Measurements from ENCODE around the gene GARRE1. TPM values are rescaled to one million over a fixed set of nuclear protein-coding genes. Genes with fewer than 3 reads are reported as not detected.
A peak's percentile ranks its signal among the peaks of the same experiment; 100 is the strongest.
"Not testable (repeated sequence)": the region's sequence is repeated elsewhere in the genome, so short reads cannot be mapped to it uniquely, and the experiment has no call there.

GARRE1 gene
- total and polyA plus RNA-seq, 2 donors (not counting 3 experiments of a cell fraction or from before 2014, with no cell fraction given), result 39.2 to 46.8 TPM

GRCh38 chr19:34248941-34249340 is 5.4 kb upstream of the GARRE1 start:
- no peak overlapping the region for H3K9ac ChIP-seq (replicated peaks; ENCODE audit: extremely low read depth, insufficient read depth, low read length)
- no peaks in the 10 kb centered on the region for H3K79me2 ChIP-seq (ENCODE audit: control insufficient read depth, insufficient read depth, low read length)
- no TSS peak for BruUV-seq (replicated peaks)
- no peak overlapping the region for H3K27ac ChIP-seq (ENCODE audit: insufficient read depth, low read depth, low read length)
- FAIRE-seq (no peak), DNase-seq (ENCODE audit: low read depth, low spot score) (no peak)
- H3K9me3 ChIP-seq (replicated peaks; ENCODE audit: control insufficient read depth, insufficient read depth, low read length), result no peaks in the 10 kb centered on the region
- H3K4me3 ChIP-seq (replicated peaks in 1 of 3; ENCODE audit: insufficient read depth in 1 of 3, low read depth in 1 of 3, low read length in 3 of 3), result no peak overlapping the region
- TF ChIP-seq MYC (IDR thresholded peaks at IDR 0.05; ENCODE audit: low read depth, low read length) (no peak), EZH2 (IDR thresholded peaks at IDR 0.05; ENCODE audit: borderline replicate concordance, low read depth, low read length, severe bottlenecking) (no peak)
- no peak overlapping the region for H2AFZ ChIP-seq (ENCODE audit: low read depth, low read length)
- no peak overlapping the region for H3K4me2 ChIP-seq (ENCODE audit: insufficient read depth, low read length)
- H3K36me3 ChIP-seq (ENCODE audit: control insufficient read depth in 2 of 2, extremely low read depth in 1 of 2, insufficient read depth in 2 of 2, low read length in 2 of 2), result no peaks in the 10 kb centered on the region
- POLR2A ChIA-PET, result interaction anchor here (1.3 kb wide), 1 partner anchor 11 kb away, joined by 4 read pairs; no protein-coding TSS in a partner anchor
- dilution Hi-C loops (cut with MboI; ENCODE audit: extremely low pct_ligation_motif_present, low sequenced_read_pairs), result no loop called here
- no peaks in the 10 kb centered on the region for H4K20me1 ChIP-seq (replicated peaks; ENCODE audit: control insufficient read depth, extremely low read depth, insufficient read depth, low read length)
- intact Hi-C loops (cut with micrococcal nuclease), result no loop called here
- no peaks in the 10 kb centered on the region for H3K27me3 ChIP-seq (ENCODE audit: control insufficient read depth in 2 of 2, insufficient read depth in 2 of 2, low read length in 2 of 2)
- H3K4me1 ChIP-seq (ENCODE audit: control insufficient read depth, extremely low read depth, insufficient read depth, low read length), result peaks cover under 1% of the 10 kb centered on the region
- H3K9me1 ChIP-seq (replicated peaks; ENCODE audit: control insufficient read depth, extremely low read depth, insufficient read depth, low read length), result no peaks in the 10 kb centered on the region
- CTCF ChIA-PET, result interaction anchor here (0.6 to 1.4 kb wide), 3 partner anchors 12 to 29 kb away, joined by 3 read pairs; no protein-coding TSS in a partner anchor

- H3K36me3 ChIP-seq (ENCODE audit: control insufficient read depth in 2 of 2, extremely low read depth in 1 of 2, insufficient read depth in 2 of 2, low read length in 2 of 2); dilution Hi-C loops (cut with MboI; ENCODE audit: extremely low pct_ligation_motif_present, low sequenced_read_pairs); CTCF ChIA-PET: not testable (repeated sequence)
These were observed 1.2 kb upstream of the GARRE1 start for GRCh38 chr19:34253167-34253566.

GRCh38 chr19:34253681-34254045 is 691 bp upstream of the GARRE1 start:
- Histone ChIP-seq H3K4me2 (ENCODE audit: insufficient read depth, low read length) (peak overlapping the region; percentile 81), H3K4me3 (replicated peaks in 1 of 3; ENCODE audit: insufficient read depth in 1 of 3, low read depth in 1 of 3, low read length in 3 of 3) (peak overlapping the region in 2 of 3 experiments; percentile 70 to 84), H3K9ac (replicated peaks; ENCODE audit: extremely low read depth, insufficient read depth, low read length) (peak overlapping the region; percentile 86), H3K27ac (ENCODE audit: insufficient read depth, low read depth, low read length) (peak overlapping the region; percentile 86), H2AFZ (ENCODE audit: low read depth, low read length) (peak overlapping the region; percentile 85), H3K79me2 (ENCODE audit: control insufficient read depth, insufficient read depth, low read length) (peaks cover 23% of the 10 kb centered on the region)
- H3K9me1 ChIP-seq (replicated peaks; ENCODE audit: control insufficient read depth, extremely low read depth, insufficient read depth, low read length); CTCF ChIA-PET; H3K27me3 ChIP-seq (ENCODE audit: control insufficient read depth in 2 of 2, insufficient read depth in 2 of 2, low read length in 2 of 2); POLR2A ChIA-PET; DNase-seq (ENCODE audit: low read depth, low spot score); H3K4me1 ChIP-seq (ENCODE audit: control insufficient read depth, extremely low read depth, insufficient read depth, low read length); H3K36me3 ChIP-seq (ENCODE audit: control insufficient read depth in 2 of 2, extremely low read depth in 1 of 2, insufficient read depth in 2 of 2, low read length in 2 of 2); dilution Hi-C loops (cut with MboI; ENCODE audit: extremely low pct_ligation_motif_present, low sequenced_read_pairs); H3K9me3 ChIP-seq (replicated peaks; ENCODE audit: control insufficient read depth, insufficient read depth, low read length); BruUV-seq (replicated peaks); H4K20me1 ChIP-seq (replicated peaks; ENCODE audit: control insufficient read depth, extremely low read depth, insufficient read depth, low read length); FAIRE-seq: not testable (repeated sequence)
- intact Hi-C loops (cut with micrococcal nuclease), result loop anchor here (1.0 kb wide), 2 partner anchors 79 to 83 kb away; no protein-coding TSS in a partner anchor

More at GRCh38 chr19:34253167-34253566, 1.2 kb upstream of the GARRE1 start:
- DNase-seq (ENCODE audit: low read depth, low spot score); H3K9me3 ChIP-seq (replicated peaks; ENCODE audit: control insufficient read depth, insufficient read depth, low read length); H3K27ac ChIP-seq (ENCODE audit: insufficient read depth, low read depth, low read length); intact Hi-C loops (cut with micrococcal nuclease); H2AFZ ChIP-seq (ENCODE audit: low read depth, low read length); H3K27me3 ChIP-seq (ENCODE audit: control insufficient read depth in 2 of 2, insufficient read depth in 2 of 2, low read length in 2 of 2); H4K20me1 ChIP-seq (replicated peaks; ENCODE audit: control insufficient read depth, extremely low read depth, insufficient read depth, low read length); H3K4me3 ChIP-seq (replicated peaks in 1 of 3; ENCODE audit: insufficient read depth in 1 of 3, low read depth in 1 of 3, low read length in 3 of 3); H3K9ac ChIP-seq (replicated peaks; ENCODE audit: extremely low read depth, insufficient read depth, low read length); FAIRE-seq; H3K4me1 ChIP-seq (ENCODE audit: control insufficient read depth, extremely low read depth, insufficient read depth, low read length); H3K4me2 ChIP-seq (ENCODE audit: insufficient read depth, low read length); BruUV-seq (replicated peaks); POLR2A ChIA-PET; H3K9me1 ChIP-seq (replicated peaks; ENCODE audit: control insufficient read depth, extremely low read depth, insufficient read depth, low read length): not testable (repeated sequence)
- H3K79me2 ChIP-seq (ENCODE audit: control insufficient read depth, insufficient read depth, low read length), result peaks cover 22% of the 10 kb centered on the region
